ENCODE measurements around the gene LUZP1.

The LUZP1 gene

GRCh38 chr1:23080885-23081284 is 87.8 kb downstream of the LUZP1 start:
- DNase-seq, result no peak

GRCh38 chr1:23079025-23079424 is 89.6 kb downstream of the LUZP1 start:
- no peak for DNase-seq

GRCh38 chr1:23074012-23074411 is 94.6 kb downstream of the LUZP1 start:
- DNase-seq, result no peak

DNA sequence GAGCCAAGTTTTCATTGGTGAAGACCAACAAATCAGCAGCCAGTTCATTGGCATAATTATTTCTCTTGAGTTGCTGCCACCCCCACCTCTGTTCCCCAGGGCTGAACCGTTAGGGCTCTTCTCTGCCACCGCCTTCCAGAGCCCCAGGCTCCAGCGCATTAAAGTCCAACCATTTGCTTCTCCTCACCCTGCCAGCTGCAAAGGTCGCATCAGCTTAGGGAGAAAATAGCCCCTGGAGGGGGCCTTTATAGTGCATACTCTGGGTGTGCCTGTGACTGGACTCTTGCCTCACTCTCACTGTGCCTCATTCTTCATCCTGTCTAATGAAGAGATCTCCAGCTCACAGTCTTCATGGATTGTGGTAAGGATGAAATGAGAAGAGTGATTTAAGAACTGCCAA is 99.0 kb downstream of the LUZP1 start:
- DNase-seq, result no peak

DNA sequence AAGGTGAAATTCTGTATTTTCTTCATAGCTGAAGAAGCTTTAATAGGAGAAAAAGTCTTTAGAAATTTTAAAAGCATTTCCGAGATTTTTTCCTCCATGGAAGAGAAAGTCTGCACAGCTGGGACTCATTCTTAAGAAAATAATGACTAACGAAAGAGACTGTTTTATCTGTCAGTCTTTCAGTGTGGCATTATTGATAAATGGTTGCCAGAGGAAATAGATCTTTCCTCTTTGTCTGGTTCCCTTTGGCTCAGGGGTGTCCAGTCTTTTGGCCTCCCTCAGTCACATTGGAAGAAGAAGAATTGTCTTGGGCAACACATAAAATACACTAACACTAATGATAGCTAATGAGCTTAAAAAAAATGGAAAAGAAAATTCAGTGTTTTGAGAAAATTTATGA is 99.5 kb downstream of the LUZP1 start:
- DNase-seq, result no peak

GRCh38 chr1:23066075-23066474 is 102.6 kb downstream of the LUZP1 start:
- DNase-seq, result no peak

DNA sequence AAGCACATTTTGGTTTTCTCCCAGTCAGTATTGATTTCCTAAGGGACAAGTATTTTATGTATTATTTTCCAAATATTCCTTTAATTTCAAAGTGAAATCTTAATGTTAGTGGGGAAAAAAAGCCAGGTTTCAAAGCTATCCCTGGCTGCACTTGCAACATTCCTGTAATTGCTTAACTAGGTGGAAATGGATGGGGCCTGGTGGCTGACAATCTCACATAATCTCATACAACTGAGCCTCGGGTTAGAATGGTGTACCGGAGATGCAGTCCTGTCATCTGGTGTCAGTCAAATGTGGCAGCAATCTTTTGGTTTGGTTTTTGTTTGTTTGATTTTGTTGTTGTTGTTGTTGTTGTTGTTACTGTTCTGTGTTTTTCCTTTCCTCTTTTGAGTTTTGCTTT is 103.3 kb downstream of the LUZP1 start:
- DNase-seq, result no peak

- DNase-seq, result no peak
These were observed 106.4 kb downstream of the LUZP1 start for GRCh38 chr1:23062271-23062670.

DNA sequence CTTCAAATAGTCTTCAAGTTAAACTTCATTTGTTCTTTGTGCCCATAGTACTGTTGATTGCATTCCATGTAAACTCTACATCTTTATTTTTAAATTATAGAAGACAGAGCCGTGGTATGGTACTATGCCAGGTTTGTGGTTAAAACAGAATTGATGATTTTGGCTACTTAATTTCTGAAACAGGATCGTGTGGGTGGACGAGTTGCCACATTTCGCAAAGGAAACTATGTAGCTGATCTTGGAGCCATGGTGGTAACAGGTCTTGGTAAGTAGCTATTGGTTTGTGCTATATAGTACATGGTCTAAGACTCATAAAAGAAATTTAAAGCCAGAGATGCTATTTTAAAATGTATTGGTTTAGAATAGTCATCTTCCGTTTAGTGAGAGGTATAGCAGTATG is 111.4 kb downstream of the LUZP1 start:
- no peak for DNase-seq

- DNase-seq, result no peak
These were observed 117.3 kb downstream of the LUZP1 start for GRCh38 chr1:23051290-23051909.

GRCh38 chr1:23050201-23050600 is 118.5 kb downstream of the LUZP1 start:
- no peak for DNase-seq

GRCh38 chr1:23044035-23044434 is 124.6 kb downstream of the LUZP1 start:
- no peak for DNase-seq

- no peak for DNase-seq
These were observed 128.1 kb downstream of the LUZP1 start for GRCh38 chr1:23040509-23040908.

GRCh38 chr1:23039308-23039826 is 129.3 kb downstream of the LUZP1 start:
- DNase-seq, result no peak

DNA sequence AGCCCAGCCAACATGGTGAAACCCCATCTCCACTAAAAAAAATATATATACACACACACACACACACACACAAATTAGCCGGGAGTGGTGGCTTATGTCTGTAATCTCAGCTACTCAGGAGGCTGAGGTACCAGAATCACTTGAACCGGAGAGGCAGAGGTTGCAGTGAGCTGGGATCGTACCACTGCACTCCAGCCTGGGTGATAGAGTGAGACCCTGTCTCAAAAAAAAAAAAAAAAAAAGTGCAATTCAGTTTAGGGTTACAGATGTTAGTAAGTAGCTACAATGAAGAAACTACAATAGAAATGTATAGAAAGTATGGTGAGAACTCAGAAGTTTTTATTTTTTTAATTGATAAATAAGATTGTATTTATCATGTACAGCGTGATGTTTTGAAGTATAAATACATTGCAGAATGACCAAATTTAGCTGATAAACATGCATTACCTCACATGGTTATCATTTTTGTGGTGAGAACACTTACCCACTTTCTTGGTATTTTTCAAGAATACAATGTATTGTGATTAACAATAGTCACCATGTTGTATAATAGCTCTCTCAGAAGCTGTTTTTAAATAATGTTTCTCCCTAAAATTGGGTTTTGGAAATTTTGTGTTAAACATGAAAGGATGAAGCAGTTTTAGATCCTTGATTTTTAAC is 131.4 kb downstream of the LUZP1 start:
- no peak for DNase-seq

GRCh38 chr1:23035823-23036452 is 132.7 kb downstream of the LUZP1 start:
- no peak for DNase-seq

Data from amniotic stem cell (primary cell).